ENCODE measurements around the gene ST3GAL4.
A peak's percentile ranks its signal among the peaks of the same experiment; 100 is the strongest.
"Not testable (repeated sequence)": the region's sequence is repeated elsewhere in the genome, so short reads cannot be mapped to it uniquely, and the experiment has no call there.

ST3GAL4 gene

GRCh38 chr11:126391286-126391954, 35.9 kb downstream of the ST3GAL4 start:
- no peak for DNase-seq

DNA sequence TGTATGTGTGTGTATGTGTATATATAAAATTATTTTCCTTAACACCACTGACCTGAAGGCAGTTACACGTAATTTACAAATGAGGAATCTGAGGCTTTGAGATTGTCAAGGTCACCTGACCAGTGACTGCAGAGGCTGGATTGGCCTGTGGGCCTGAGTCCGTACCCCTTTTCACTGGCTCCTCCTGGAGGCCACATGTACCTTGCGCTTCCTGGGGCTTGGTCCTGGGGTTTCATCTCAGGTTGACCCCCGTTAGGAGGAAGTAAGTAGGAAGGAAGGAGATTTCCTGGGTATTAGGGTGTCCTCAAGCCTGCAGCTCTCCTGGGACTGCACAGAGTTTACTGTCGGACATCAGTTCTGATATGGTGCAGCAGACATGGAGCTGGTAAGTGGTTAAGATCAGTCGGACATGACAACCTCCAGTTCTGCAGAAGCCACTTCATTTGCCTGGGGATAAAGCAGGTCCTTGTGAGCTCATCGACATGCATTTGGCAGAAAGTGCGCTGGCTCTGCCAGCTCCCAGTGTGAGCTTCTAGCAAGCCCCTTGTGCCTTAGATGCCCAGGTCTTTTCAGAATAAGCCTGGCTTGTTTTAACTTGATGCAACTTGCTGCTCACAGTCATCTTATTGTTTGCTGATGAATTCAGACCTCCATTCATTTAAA, 36.6 kb downstream of the ST3GAL4 start:
- no peak for DNase-seq

DNA sequence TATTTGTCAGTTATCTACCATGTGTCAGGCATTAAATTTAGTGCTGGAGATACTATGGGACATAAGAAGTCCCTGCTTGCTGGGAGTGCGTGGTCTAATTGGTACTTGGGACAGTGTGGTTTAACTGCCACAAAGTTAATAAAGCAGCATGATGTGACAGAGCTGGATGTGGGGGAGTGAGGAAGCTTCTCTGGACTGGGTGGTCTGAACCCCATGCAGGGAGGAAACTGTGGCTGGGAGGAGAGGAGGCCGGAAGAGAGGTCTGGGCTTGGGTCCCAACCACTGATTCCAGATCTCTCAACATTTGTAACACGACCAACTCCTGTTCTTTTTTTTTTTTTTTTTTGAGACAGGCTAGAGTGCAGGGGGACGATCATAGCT, 37.1 kb downstream of the ST3GAL4 start:
- DNase-seq: no peak

- no peak for DNase-seq
These were observed 37.7 kb downstream of the ST3GAL4 start for GRCh38 chr11:126393143-126393542.

DNA sequence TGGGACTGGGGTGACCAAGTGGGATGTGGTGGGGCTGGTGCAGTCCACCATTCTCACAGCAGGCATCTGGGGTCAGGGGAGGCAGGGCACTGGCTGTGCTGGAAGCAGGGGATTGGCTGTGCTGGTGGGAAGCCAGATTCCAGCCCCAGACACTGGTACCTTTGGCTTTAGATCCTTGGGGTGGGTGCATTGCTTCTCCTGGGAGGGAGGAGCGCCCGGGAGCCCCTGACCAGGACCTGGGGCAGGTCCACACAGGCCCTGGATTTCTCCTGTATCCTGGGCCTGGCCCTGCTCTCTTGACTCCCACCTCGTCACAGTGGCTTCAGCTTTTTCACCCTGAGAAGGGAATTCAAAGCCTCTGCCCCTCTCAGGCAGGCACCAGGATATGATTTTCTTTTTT, 38.5 kb downstream of the ST3GAL4 start:
- no peak for DNase-seq

GRCh38 chr11:126394634-126395072, 39.2 kb downstream of the ST3GAL4 start:
- not testable (repeated sequence) for DNase-seq

GRCh38 chr11:126395784-126396183, 40.3 kb downstream of the ST3GAL4 start:
- not testable (repeated sequence) for DNase-seq

- not testable (repeated sequence) for DNase-seq
These were observed 40.8 kb downstream of the ST3GAL4 start for GRCh38 chr11:126396266-126396665.

GRCh38 chr11:126396965-126397364, 41.5 kb downstream of the ST3GAL4 start:
- DNase-seq: peak; percentile 36

- no peak for DNase-seq
These were observed 42.8 kb downstream of the ST3GAL4 start for GRCh38 chr11:126398296-126398695.

GRCh38 chr11:126398721-126399120, 43.2 kb downstream of the ST3GAL4 start:
- no peak for DNase-seq

DNA sequence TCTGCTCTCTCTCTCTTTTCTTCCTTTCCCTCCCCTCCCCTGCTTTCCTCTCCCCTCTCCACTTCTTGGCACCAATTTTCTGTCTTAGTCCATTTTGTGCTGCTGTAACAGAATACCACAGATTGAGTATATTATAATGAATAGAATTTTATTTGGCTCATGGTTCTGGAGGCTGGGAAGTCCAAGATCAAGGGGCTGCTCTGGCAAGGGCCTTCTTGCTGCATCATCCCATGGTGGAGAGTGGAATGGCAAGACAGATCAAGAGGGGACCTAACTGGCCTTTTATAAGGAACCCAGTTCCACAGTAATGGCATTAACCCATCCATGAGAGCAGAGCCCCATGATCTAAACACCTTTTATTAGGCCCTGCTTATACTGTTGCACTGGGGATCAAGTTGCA, 44.5 kb downstream of the ST3GAL4 start:
- peak; percentile 37 for DNase-seq

GRCh38 chr11:126400479-126400878, 45.0 kb downstream of the ST3GAL4 start:
- DNase-seq: peak; percentile 2

DNA sequence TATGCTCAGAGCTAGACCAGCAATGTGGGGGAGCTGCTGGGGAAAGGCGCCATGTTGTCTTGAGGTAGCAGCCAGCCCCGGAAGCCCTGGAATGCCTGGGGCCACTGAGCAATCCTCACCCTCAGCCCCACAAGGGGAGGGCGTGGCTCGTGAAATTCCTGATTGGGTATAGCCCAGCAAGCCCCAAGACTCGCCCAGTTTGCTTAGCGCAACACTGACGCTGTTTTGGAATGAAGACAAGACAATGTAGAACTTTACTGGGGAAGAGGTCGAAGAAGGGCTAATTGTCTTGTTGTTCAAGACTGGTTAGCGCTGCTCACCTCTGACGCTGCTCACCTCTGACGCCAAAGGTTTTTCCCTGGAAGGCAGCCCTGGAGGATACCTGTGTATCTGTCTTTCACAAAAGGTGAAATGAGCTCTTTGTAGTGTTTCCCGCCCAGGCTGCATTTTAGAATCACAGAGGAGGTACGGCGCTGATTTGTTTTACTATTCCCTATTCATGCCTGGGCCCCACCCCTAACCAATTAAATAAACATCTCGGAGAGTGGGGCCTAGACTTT, 47.6 kb downstream of the ST3GAL4 start:
- DNase-seq: no peak

- DNase-seq: no peak
These were observed 48.2 kb downstream of the ST3GAL4 start for GRCh38 chr11:126403658-126404057.

DNA sequence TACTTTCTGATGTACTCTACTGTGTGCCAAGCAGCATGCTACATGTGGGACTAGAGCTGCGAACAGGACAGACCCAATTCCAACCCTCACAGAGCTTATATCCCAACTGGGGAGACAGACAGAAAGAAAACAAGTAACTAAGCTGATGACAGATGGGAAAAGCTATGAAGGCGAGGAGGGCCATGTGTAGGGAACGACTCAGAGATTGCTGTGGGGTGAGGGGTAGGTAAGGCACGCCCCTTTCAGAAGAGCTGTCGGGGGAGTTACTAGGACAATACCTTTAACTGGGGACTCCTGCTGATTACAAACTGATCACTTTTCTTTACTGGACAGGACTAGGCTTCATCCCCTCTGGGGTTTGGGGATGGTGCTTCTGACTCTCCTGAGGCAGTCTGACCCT, 48.9 kb downstream of the ST3GAL4 start:
- no peak for DNase-seq

GRCh38 chr11:126405374-126405773, 49.9 kb downstream of the ST3GAL4 start:
- DNase-seq: no peak

DNA sequence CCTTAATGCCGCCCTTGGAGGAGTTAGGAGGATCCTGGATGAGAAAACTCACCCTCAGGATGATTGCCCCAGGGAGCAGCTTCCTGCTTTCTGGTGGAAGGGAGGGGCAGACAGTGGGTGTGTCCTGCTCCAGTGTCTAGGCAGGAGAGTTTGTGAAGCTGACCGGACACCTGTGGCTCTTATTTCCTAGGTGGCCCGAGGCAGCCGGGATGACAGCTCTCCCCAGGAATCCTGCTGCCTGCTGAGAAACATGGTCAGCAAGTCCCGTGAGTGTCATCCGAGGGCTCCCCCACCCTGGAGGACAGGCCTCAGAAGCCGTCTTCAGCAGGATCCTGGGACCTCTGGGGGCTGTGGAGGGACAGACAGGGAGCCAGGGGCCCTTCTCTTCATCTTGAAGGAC, 50.4 kb downstream of the ST3GAL4 start:
- DNase-seq: no peak

DNA sequence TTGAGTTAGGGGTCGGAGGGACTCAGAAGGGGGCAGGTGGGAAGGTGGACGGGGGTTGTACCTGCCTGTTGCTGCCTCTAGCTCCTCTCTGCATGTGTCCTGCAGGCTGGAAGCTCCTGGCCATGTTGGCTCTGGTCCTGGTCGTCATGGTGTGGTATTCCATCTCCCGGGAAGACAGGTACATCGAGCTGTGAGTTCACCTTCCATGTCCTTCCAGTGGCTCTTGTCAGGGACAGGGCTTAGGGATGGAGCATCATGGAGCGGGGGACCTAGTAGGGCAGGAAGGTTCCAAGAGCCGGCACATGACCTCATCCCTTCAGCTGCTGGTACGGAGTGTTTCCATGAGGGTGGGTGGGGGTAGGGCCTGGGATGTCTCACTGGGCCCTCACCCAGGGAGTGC, 50.9 kb downstream of the ST3GAL4 start:
- DNase-seq: no peak

DNA sequence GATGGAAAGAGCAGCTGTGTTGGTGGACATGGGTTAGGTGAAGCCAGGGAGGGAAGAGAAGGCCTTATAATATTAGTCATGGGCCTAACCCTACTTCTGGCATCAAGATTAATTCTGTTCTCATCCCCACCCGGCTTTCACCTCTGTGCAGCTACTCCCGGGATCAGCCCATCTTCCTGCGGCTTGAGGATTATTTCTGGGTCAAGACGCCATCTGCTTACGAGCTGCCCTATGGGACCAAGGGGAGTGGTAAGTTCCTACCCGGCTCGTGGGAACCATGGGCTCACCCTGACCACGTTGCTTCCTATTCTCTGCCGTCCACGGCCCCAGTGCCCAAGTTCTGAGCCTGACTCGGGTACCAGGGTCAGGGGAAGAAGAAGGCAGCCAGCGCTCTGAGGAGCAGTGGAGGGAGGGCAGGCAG, 51.6 kb downstream of the ST3GAL4 start:
- DNase-seq: no peak

GRCh38 chr11:126407682-126408288, 52.3 kb downstream of the ST3GAL4 start:
- DNase-seq: no peak

- no peak for DNase-seq
These were observed 53.0 kb downstream of the ST3GAL4 start for GRCh38 chr11:126408496-126408895.

GRCh38 chr11:126408901-126409619, 53.6 kb downstream of the ST3GAL4 start:
- no peak for DNase-seq

Data from right forelimb (tissue), 1 donor.